K562 (cell line): ENCODE data around the gene TEX50. TPM values are rescaled to one million over a fixed set of nuclear protein-coding genes. Genes with fewer than 3 reads are reported as not detected.

Experiments used
- ATF4 ChIP-seq: fragments of 450-650 bp; formaldehyde crosslinking; IDR thresholded peaks from 2 replicates; pipeline ENCODE4 v1.4.0; 2022; ENCODE audit warnings: mild to moderate bottlenecking, moderate library complexity
- CBX3 ChIP-seq, 2 experiments: IDR thresholded peaks; 1 replicate in 1 of 2; 2 replicates in 1 of 2; pipeline ENCODE4 v1.6.1; 2012; ENCODE audit warnings: inconsistent platforms in 2 of 2, low read length in 2 of 2, borderline replicate concordance in 1 of 2, control low read depth in 1 of 2
- CEBPG ChIP-seq, 3 experiments: fragments of 200-800 bp in 1 of 3; sonication (Bioruptor generic) in 1 of 3; sonication (generic) in 1 of 3; formaldehyde crosslinking in 1 of 3; IDR thresholded peaks in 2 of 3; conservative IDR thresholded peaks in 1 of 3; 2 replicates each; pipeline versions ENCODE4 v1.6.1 to v1.8.0; 2016 to 2022; ENCODE audit warnings: missing compliant biosample characterization in 2 of 3, missing genetic modification characterization in 2 of 3, mild to moderate bottlenecking in 1 of 3, missing genetic modification reagents in 1 of 3
- DDX20 ChIP-seq: fragments of 450-650 bp; IDR thresholded peaks from 2 replicates; pipeline ENCODE4 v1.6.1; 2016; ENCODE audit warnings: missing genetic modification characterization, low read depth, mild to moderate bottlenecking, missing compliant biosample characterization, moderate library complexity
- HMBOX1 ChIP-seq: sonication (generic); IDR thresholded peaks from 2 replicates; pipeline ENCODE4 v1.6.1; 2016
- NR2C1 ChIP-seq, 2 experiments: fragments of 450-650 bp; IDR thresholded peaks; 2 replicates each; pipeline ENCODE4 v1.6.1; 2017; ENCODE audit warnings: mild to moderate bottlenecking in 2 of 2, antibody characterized with exemption in 1 of 2, inconsistent platforms in 1 of 2, missing compliant biosample characterization in 1 of 2, missing genetic modification characterization in 1 of 2
- OTX1 ChIP-seq: fragments of 450-650 bp; formaldehyde crosslinking; IDR thresholded peaks from 2 replicates; pipeline ENCODE4 v1.4.0; 2022; ENCODE audit warnings: mild to moderate bottlenecking
- POLR2AphosphoS5 ChIP-seq: IDR thresholded peaks from 2 replicates; pipeline ENCODE4 v1.6.1; 2011; ENCODE audit warnings: mild to moderate bottlenecking, low read depth, low read length, moderate library complexity; ENCODE audit not compliant: control insufficient read depth, insufficient read depth
- SMARCE1 ChIP-seq: fragments of 450-650 bp; IDR thresholded peaks from 2 replicates; pipeline ENCODE4 v1.7.1; 2016; ENCODE audit warnings: mild to moderate bottlenecking
- TRIM25 ChIP-seq: fragments of 450-650 bp; IDR thresholded peaks from 2 replicates; pipeline ENCODE4 v1.7.0; 2016; ENCODE audit warnings: borderline replicate concordance
- ZNF212 ChIP-seq: fragments of 450-650 bp; formaldehyde crosslinking; IDR thresholded peaks from 2 replicates; pipeline ENCODE4 v1.4.0; 2020; ENCODE audit warnings: mild to moderate bottlenecking
- polyA plus RNA-seq, 8 experiments: library from polyadenylated mRNA; depleted of rRNA in 4 of 8; stranded (reverse) in 5 of 8; unstranded in 3 of 8; fragments of >200 nt; fragmentation: Nextera tagmentation in 2 of 8; fragmentation: Illumina TruSeq in 1 of 8; extraction: Ambion mirVana in 2 of 8; extraction: Trizol in 1 of 8; gene quantifications; 2 replicates each; pipeline versions ENCODE4 v1.2.1 to v1.2.3, GENCODE V29; 2011 to 2014; ENCODE audit warnings: inconsistent platforms in 1 of 8, missing spikeins in 1 of 8
- total RNA-seq, 7 experiments: library from RNA; depleted of rRNA in 6 of 7; stranded (reverse); fragments of >200 nt in 6 of 7; fragmentation: Illumina TruSeq in 2 of 7; extraction: Trizol in 2 of 7; gene quantifications; 2 replicates each; pipeline versions ENCODE4 v1.2.1 to v1.2.3, GENCODE V29; 2011 to 2021; ENCODE audit warnings: low replicate concordance in 1 of 7
- TF ChIP-seq, protein P1 (sequence below): fragments of 250-450 bp; sonication (Bioruptor Pico); IDR thresholded peaks from 2 replicates; pipeline ENCODE4 v1.5.0; 2020; ENCODE audit warnings: mild to moderate bottlenecking, borderline replicate concordance
- TF ChIP-seq, protein P2 (sequence below): fragments of 250-450 bp; sonication (Bioruptor Pico); IDR thresholded peaks from 2 replicates; pipeline ENCODE4 v1.8.0; 2022; ENCODE audit warnings: inconsistent platforms

The TEX50 gene
- total and polyA plus RNA-seq, 9 of the 15 experiments (the other 6 are each of a cell fraction or from before 2014, with no cell fraction given): not detected

GRCh38 chr1:173603056-173603591, 32.0 kb upstream of the TEX50 start, which contains the start of gene SLC9C2 (continued):
- TF ChIP-seq ATF4 (CRISPR knock-in tag): no peak
- TF ChIP-seq, protein P1, sequence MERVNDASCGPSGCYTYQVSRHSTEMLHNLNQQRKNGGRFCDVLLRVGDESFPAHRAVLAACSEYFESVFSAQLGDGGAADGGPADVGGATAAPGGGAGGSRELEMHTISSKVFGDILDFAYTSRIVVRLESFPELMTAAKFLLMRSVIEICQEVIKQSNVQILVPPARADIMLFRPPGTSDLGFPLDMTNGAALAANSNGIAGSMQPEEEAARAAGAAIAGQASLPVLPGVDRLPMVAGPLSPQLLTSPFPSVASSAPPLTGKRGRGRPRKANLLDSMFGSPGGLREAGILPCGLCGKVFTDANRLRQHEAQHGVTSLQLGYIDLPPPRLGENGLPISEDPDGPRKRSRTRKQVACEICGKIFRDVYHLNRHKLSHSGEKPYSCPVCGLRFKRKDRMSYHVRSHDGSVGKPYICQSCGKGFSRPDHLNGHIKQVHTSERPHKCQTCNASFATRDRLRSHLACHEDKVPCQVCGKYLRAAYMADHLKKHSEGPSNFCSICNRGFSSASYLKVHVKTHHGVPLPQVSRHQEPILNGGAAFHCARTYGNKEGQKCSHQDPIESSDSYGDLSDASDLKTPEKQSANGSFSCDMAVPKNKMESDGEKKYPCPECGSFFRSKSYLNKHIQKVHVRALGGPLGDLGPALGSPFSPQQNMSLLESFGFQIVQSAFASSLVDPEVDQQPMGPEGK (CRISPR knock-in tag): no peak
- TF ChIP-seq DDX20 (tag): no peak
- TF ChIP-seq SMARCE1: peak; percentile 64
- no peak for TF ChIP-seq OTX1
- TF ChIP-seq CEBPG (CRISPR knock-in tag; IDR thresholded peaks at IDR 0.05): no peak
- peak in 1 of 2 experiments; percentile 51; a peak in 2 of 4 replicates for TF ChIP-seq CEBPG (tag; conservative IDR thresholded peaks at IDR 0.05 in 1 of 2, IDR thresholded peaks at IDR 0.05 in 1 of 2)
- no peak for TF ChIP-seq TRIM25
- no peak for TF ChIP-seq ZNF212 (CRISPR knock-in tag)
- TF ChIP-seq, protein P2, sequence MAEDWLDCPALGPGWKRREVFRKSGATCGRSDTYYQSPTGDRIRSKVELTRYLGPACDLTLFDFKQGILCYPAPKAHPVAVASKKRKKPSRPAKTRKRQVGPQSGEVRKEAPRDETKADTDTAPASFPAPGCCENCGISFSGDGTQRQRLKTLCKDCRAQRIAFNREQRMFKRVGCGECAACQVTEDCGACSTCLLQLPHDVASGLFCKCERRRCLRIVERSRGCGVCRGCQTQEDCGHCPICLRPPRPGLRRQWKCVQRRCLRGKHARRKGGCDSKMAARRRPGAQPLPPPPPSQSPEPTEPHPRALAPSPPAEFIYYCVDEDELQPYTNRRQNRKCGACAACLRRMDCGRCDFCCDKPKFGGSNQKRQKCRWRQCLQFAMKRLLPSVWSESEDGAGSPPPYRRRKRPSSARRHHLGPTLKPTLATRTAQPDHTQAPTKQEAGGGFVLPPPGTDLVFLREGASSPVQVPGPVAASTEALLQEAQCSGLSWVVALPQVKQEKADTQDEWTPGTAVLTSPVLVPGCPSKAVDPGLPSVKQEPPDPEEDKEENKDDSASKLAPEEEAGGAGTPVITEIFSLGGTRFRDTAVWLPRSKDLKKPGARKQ (CRISPR knock-in tag): peak; percentile 85
- TF ChIP-seq NR2C1 (IDR thresholded peaks at IDR 0.05): 0 out of 2 replicates have a peak, but pooled peaks have one; percentile 17
- TF ChIP-seq NR2C1 (tag; IDR thresholded peaks at IDR 0.05): no peak
- TF ChIP-seq CBX3 (IDR thresholded peaks at IDR 0.05; ENCODE audit: borderline replicate concordance in 1 of 2, low read length in 2 of 2): no peak
- no peak for TF ChIP-seq POLR2AphosphoS5
- TF ChIP-seq HMBOX1: peak; percentile 78
